ENCODE measurements around the gene BBS5.

BBS5 gene

DNA sequence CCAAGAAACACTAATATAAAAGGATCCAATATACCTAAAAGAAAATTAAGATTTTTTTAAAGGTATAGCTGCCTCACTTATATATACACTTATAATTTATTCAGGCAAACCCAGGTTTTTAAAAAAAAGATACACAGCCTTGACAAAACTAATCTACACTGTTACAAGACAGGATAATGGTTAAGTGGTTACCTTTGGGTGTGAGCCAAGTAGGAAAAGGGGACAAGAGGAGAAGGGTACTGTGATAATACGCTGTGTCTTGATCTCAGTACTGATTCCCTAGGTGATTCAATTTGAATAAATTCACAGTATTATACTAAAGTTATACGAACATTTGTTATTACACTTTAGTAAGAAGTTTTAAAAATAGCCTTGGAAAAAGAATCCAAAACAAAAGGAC, 60.9 kb downstream of the BBS5 start:
- POLR2A ChIA-PET: no interaction called here
- Histone ChIP-seq H3K27ac (ENCODE audit: extremely low read depth, low read depth, low read length) (no peak overlapping the region), H3K4me1 (ENCODE audit: control insufficient read depth, insufficient read depth, low read length) (0 out of 2 replicates have a peak, but pooled peaks cover 2% of the 10 kb centered on the region), H3K9me3 (ENCODE audit: control insufficient read depth, insufficient read depth, low read depth, low read length) (no peaks in the 10 kb centered on the region), H3K36me3 (ENCODE audit: control insufficient read depth in 2 of 2, insufficient read depth in 1 of 2, low read length in 2 of 2) (peaks cover 21 to 45% of the 10 kb centered on the region in 2 experiments), H3K4me3 (ENCODE audit: low read depth, low read length) (no peak overlapping the region)
- TF ChIP-seq ZNF776 (tag by site-specific recombination; IDR thresholded peaks at IDR 0.05; ENCODE audit: borderline replicate concordance): no peak
- TF ChIP-seq, protein P1, sequence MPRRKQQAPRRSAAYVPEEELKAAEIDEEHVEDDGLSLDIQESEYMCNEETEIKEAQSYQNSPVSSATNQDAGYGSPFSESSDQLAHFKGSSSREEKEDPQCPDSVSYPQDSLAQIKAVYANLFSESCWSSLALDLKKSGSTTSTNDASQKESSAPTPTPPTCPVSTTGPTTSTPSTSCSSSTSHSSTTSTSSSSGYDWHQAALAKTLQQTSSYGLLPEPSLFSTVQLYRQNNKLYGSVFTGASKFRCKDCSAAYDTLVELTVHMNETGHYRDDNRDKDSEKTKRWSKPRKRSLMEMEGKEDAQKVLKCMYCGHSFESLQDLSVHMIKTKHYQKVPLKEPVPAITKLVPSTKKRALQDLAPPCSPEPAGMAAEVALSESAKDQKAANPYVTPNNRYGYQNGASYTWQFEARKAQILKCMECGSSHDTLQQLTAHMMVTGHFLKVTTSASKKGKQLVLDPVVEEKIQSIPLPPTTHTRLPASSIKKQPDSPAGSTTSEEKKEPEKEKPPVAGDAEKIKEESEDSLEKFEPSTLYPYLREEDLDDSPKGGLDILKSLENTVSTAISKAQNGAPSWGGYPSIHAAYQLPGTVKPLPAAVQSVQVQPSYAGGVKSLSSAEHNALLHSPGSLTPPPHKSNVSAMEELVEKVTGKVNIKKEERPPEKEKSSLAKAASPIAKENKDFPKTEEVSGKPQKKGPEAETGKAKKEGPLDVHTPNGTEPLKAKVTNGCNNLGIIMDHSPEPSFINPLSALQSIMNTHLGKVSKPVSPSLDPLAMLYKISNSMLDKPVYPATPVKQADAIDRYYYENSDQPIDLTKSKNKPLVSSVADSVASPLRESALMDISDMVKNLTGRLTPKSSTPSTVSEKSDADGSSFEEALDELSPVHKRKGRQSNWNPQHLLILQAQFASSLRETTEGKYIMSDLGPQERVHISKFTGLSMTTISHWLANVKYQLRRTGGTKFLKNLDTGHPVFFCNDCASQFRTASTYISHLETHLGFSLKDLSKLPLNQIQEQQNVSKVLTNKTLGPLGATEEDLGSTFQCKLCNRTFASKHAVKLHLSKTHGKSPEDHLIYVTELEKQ (tag by site-specific recombination; IDR thresholded peaks at IDR 0.05; ENCODE audit: borderline replicate concordance): no peak
- TF ChIP-seq, protein P2, sequence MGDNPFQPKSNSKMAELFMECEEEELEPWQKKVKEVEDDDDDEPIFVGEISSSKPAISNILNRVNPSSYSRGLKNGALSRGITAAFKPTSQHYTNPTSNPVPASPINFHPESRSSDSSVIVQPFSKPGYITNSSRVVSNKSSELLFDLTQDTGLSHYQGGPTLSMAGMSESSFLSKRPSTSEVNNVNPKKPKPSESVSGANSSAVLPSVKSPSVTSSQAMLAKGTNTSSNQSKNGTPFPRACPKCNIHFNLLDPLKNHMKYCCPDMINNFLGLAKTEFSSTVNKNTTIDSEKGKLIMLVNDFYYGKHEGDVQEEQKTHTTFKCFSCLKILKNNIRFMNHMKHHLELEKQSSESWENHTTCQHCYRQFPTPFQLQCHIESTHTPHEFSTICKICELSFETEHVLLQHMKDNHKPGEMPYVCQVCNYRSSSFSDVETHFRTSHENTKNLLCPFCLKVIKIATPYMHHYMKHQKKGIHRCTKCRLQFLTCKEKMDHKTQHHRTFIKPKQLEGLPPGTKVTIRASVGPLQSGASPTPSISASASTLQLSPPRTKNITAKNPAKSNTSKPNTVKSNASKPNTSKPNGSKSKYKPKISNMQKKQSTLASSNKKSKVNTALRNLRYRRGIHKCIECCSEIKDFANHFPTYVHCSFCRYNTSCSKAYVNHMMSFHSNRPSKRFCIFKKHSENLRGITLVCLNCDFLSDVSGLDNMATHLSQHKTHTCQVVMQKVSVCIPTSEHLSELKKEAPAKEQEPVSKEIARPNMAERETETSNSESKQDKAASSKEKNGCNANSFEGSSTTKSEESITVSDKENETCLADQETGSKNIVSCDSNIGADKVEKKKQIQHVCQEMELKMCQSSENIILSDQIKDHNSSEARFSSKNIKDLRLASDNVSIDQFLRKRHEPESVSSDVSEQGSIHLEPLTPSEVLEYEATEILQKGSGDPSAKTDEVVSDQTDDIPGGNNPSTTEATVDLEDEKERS (tag by site-specific recombination; IDR thresholded peaks at IDR 0.05): no peak
- TF ChIP-seq, protein P3, sequence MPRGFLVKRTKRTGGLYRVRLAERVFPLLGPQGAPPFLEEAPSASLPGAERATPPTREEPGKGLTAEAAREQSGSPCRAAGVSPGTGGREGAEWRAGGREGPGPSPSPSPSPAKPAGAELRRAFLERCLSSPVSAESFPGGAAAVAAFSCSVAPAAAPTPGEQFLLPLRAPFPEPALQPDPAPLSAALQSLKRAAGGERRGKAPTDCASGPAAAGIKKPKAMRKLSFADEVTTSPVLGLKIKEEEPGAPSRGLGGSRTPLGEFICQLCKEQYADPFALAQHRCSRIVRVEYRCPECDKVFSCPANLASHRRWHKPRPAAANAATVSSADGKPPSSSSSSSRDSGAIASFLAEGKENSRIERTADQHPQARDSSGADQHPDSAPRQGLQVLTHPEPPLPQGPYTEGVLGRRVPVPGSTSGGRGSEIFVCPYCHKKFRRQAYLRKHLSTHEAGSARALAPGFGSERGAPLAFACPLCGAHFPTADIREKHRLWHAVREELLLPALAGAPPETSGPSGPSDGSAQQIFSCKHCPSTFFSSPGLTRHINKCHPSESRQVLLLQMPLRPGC (tag by site-specific recombination; IDR thresholded peaks at IDR 0.05): no peak
- TF ChIP-seq, protein P4, sequence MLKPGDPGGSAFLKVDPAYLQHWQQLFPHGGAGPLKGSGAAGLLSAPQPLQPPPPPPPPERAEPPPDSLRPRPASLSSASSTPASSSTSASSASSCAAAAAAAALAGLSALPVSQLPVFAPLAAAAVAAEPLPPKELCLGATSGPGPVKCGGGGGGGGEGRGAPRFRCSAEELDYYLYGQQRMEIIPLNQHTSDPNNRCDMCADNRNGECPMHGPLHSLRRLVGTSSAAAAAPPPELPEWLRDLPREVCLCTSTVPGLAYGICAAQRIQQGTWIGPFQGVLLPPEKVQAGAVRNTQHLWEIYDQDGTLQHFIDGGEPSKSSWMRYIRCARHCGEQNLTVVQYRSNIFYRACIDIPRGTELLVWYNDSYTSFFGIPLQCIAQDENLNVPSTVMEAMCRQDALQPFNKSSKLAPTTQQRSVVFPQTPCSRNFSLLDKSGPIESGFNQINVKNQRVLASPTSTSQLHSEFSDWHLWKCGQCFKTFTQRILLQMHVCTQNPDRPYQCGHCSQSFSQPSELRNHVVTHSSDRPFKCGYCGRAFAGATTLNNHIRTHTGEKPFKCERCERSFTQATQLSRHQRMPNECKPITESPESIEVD (tag by site-specific recombination; IDR thresholded peaks at IDR 0.05): no peak
- TF ChIP-seq, protein P5, sequence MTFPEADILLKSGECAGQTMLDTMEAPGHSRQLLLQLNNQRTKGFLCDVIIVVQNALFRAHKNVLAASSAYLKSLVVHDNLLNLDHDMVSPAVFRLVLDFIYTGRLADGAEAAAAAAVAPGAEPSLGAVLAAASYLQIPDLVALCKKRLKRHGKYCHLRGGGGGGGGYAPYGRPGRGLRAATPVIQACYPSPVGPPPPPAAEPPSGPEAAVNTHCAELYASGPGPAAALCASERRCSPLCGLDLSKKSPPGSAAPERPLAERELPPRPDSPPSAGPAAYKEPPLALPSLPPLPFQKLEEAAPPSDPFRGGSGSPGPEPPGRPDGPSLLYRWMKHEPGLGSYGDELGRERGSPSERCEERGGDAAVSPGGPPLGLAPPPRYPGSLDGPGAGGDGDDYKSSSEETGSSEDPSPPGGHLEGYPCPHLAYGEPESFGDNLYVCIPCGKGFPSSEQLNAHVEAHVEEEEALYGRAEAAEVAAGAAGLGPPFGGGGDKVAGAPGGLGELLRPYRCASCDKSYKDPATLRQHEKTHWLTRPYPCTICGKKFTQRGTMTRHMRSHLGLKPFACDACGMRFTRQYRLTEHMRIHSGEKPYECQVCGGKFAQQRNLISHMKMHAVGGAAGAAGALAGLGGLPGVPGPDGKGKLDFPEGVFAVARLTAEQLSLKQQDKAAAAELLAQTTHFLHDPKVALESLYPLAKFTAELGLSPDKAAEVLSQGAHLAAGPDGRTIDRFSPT (tag by site-specific recombination; IDR thresholded peaks at IDR 0.05): no peak
- TF ChIP-seq YY2 (tag by site-specific recombination; IDR thresholded peaks at IDR 0.05): no peak
- TF ChIP-seq, protein P6, sequence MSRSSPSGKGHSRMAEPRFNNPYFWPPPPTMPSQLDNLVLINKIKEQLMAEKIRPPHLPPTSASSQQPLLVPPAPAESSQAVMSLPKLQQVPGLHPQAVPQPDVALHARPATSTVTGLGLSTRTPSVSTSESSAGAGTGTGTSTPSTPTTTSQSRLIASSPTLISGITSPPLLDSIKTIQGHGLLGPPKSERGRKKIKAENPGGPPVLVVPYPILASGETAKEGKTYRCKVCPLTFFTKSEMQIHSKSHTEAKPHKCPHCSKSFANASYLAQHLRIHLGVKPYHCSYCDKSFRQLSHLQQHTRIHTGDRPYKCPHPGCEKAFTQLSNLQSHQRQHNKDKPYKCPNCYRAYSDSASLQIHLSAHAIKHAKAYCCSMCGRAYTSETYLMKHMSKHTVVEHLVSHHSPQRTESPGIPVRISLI (tag by site-specific recombination; IDR thresholded peaks at IDR 0.05): no peak
- no peak for TF ChIP-seq KLF8 (tag by site-specific recombination; IDR thresholded peaks at IDR 0.05)
- TF ChIP-seq ZNF433 (tag by site-specific recombination; IDR thresholded peaks at IDR 0.05; ENCODE audit: low read depth): no peak
- TF ChIP-seq, protein P7, sequence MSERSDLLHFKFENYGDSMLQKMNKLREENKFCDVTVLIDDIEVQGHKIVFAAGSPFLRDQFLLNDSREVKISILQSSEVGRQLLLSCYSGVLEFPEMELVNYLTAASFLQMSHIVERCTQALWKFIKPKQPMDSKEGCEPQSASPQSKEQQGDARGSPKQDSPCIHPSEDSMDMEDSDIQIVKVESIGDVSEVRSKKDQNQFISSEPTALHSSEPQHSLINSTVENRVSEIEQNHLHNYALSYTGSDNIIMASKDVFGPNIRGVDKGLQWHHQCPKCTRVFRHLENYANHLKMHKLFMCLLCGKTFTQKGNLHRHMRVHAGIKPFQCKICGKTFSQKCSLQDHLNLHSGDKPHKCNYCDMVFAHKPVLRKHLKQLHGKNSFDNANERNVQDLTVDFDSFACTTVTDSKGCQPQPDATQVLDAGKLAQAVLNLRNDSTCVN (tag by site-specific recombination; optimal IDR thresholded peaks at IDR 0.05): no peak
- TF ChIP-seq ZNF335 (tag by site-specific recombination; conservative IDR thresholded peaks at IDR 0.05): no peak
- no peak for TF ChIP-seq ZNF169 (tag by site-specific recombination; IDR thresholded peaks at IDR 0.05)
- no peak for TF ChIP-seq KLF7 (tag by site-specific recombination; IDR thresholded peaks at IDR 0.05; ENCODE audit: borderline replicate concordance)
- no peak for TF ChIP-seq ZNF664 (tag by site-specific recombination; IDR thresholded peaks at IDR 0.05)
- TF ChIP-seq, protein P8, sequence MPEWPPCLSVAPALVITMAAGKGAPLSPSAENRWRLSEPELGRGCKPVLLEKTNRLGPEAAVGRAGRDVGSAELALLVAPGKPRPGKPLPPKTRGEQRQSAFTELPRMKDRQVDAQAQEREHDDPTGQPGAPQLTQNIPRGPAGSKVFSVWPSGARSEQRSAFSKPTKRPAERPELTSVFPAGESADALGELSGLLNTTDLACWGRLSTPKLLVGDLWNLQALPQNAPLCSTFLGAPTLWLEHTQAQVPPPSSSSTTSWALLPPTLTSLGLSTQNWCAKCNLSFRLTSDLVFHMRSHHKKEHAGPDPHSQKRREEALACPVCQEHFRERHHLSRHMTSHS (tag by site-specific recombination; IDR thresholded peaks at IDR 0.05): no peak
- no peak for TF ChIP-seq ZNF248 (tag by site-specific recombination; IDR thresholded peaks at IDR 0.05)
- CTCF ChIA-PET: no interaction called here
